Measurements from ENCODE around the gene C2orf81. TPM values are rescaled to one million over a fixed set of nuclear protein-coding genes. Genes with fewer than 3 reads are reported as not detected.

The C2orf81 gene
- total RNA-seq, 2 donors from 2014 or later = 1.7 to 1.9 TPM

DNA sequence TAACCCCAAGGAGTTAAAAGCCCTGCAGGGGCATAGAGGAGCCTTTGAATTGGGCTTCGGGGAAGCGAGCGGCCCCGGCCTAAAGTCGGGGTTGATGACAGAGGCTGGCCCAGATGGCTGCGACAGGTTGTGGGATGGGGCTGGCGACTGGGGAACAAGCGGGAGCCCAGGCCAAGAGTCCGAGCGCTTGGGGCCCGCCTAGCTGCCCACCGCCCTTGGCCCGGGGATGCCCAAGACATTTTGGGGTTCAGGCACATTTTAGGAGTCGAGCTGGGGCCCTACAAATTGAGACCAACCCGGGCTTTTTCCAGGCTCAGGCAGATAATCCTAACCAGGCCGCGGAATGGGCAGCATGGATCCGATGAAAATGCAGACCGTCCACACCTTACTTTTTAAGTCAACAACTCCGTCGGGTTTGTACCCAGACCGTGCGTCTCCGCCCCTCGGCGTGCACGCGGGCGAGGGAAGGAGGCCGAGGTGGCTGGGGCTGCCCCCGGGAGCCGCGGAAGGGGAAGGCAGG lies 19.8 kb upstream of the C2orf81 start:
- peak overlapping the region; percentile 72 for H3K4me3 ChIP-seq
- no peak for ATAC-seq (ENCODE audit: insufficient number of reproducible peaks, low FRiP score, low read depth)
- TF ChIP-seq, protein P1, sequence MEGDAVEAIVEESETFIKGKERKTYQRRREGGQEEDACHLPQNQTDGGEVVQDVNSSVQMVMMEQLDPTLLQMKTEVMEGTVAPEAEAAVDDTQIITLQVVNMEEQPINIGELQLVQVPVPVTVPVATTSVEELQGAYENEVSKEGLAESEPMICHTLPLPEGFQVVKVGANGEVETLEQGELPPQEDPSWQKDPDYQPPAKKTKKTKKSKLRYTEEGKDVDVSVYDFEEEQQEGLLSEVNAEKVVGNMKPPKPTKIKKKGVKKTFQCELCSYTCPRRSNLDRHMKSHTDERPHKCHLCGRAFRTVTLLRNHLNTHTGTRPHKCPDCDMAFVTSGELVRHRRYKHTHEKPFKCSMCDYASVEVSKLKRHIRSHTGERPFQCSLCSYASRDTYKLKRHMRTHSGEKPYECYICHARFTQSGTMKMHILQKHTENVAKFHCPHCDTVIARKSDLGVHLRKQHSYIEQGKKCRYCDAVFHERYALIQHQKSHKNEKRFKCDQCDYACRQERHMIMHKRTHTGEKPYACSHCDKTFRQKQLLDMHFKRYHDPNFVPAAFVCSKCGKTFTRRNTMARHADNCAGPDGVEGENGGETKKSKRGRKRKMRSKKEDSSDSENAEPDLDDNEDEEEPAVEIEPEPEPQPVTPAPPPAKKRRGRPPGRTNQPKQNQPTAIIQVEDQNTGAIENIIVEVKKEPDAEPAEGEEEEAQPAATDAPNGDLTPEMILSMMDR (IDR thresholded peaks at IDR 0.05) = no peak

DNA sequence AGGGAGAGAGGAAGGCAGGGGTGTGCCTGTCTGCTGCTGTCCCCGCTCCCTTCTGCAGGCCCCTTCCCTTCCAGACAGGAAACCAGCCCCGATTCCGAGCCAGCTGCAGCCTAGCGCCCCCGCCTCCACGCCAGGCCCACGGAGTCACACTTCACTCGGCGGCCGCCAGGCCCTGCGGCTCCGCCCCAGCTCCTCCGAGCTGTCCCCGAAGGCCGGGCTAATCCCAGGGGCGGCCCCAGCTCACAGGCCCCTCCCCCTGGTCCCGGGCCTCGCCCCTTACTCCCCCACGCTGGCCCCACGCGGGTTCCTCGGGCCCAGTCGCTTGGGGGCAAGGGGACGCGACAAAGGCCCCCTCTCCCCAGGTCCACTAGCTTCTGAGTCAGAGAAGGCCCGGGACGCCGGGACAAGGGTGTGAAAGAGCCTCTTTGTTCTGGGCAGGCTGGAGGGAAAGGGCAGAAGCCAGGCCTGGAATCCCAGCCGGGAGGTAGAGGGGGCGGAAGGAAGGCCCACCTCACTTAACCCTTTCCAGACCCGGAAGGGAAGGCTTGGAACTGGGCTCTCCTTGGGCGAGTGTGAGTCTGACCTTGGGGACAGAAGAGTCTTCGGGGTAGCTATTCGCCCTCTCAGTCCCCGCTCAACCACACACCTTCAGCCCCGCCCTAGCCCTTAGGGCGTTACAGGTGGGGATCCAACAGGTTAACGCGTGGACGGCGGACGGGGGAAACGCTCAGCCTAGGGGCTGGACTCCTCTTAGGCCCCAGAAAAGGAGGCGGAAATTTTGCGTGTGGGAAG lies 19.2 kb upstream of the C2orf81 start:
- TF ChIP-seq, protein P1 (IDR thresholded peaks at IDR 0.05) = peak; percentile 44
- Histone ChIP-seq H3K9me3 (no peaks in the 10 kb centered on the region), H3K27me3 (replicated peaks; ENCODE audit: insufficient read depth) (no peaks in the 10 kb centered on the region), H3K27ac (peak overlapping the region; percentile 54 to 79), H3K36me3 (no peaks in the 10 kb centered on the region), H3K4me3 (peak overlapping the region; percentile 72), H3K4me1 (ENCODE audit: control insufficient read depth in 1 of 2, low read depth in 2 of 2) (peaks cover 3 to 49% of the 10 kb centered on the region in 2 donors)
- ATAC-seq (ENCODE audit: insufficient number of reproducible peaks, low FRiP score, low read depth) (peak; percentile 70), DNase-seq (ENCODE audit: low spot score) (peak; percentile 40)

More for the DNA sequence above, 19.8 kb upstream of the C2orf81 start:
- no peak for DNase-seq (ENCODE audit: low spot score)
- Histone ChIP-seq H3K4me1 (ENCODE audit: control insufficient read depth in 1 of 2, low read depth in 2 of 2) (peaks cover 3 to 49% of the 10 kb centered on the region in 2 donors), H3K27me3 (replicated peaks; ENCODE audit: insufficient read depth) (no peaks in the 10 kb centered on the region), H3K27ac (peak overlapping the region; percentile 54 to 79), H3K9me3 (no peaks in the 10 kb centered on the region), H3K36me3 (no peaks in the 10 kb centered on the region)

DNA sequence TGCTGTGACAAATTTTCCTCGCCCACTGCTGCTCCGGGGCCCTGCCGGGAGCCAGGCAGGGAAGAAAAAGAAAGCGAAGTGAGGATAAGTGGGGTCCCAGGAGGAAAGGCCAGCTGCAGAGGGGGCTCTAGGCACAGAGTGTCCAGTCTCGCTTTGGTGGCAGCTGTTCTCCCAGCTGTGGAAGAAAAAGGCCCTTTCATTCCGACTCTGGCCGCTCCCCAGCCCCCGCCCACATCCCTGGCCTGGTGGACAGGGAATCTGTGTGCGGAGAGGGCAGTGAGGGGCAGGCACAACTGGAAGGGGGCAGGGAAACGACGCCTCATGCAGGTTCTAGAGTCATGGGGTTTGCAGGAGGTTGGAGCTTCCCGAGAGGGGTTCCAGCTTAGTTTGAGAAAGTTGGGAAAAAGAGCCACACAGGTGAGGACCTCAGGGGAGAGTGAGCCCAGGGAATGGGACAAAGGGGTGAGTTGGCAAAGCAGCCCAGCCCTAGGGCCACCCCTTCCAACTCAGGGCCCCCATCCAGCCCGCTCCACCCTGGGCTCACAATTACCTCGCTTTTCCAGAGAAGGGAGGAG lies 18.5 kb upstream of the C2orf81 start:
- Histone ChIP-seq H3K27ac (peak overlapping the region; percentile 40 to 54), H3K4me3 (peak overlapping the region; percentile 72), H3K4me1 (ENCODE audit: control insufficient read depth in 1 of 2, low read depth in 2 of 2) (peaks cover 3 to 49% of the 10 kb centered on the region in 2 donors), H3K27me3 (replicated peaks; ENCODE audit: insufficient read depth) (no peaks in the 10 kb centered on the region), H3K36me3 (no peaks in the 10 kb centered on the region), H3K9me3 (no peaks in the 10 kb centered on the region)
- DNase-seq (ENCODE audit: low spot score) = no peak
- ATAC-seq (ENCODE audit: insufficient number of reproducible peaks, low FRiP score, low read depth) = peak; percentile 31
- TF ChIP-seq, protein P1 (IDR thresholded peaks at IDR 0.05) = no peak

DNA sequence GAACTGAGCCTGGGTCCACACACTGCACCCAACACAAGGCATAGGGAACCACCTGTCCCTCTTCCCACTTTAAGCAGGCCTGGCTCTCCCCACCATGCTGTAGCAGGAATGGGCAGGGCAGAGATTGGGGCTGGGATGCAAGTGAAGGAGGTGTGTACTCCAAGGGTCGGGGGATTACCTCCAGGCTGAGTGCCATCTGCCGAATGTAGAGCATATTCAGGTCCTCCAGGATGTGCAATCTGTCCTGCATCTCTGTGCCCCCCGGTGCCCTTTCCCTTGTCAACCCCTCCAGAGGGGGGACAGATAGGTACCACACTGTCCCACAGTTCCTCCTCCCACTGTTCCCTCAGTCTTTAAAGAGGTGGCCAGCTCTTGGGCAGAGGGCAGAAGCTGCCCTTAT lies 18.0 kb upstream of the C2orf81 start:
- peak overlapping the region; percentile 40 to 54 for H3K27ac ChIP-seq
- ATAC-seq (ENCODE audit: insufficient number of reproducible peaks, low FRiP score, low read depth) = no peak
- H3K27me3 ChIP-seq (replicated peaks; ENCODE audit: insufficient read depth) = no peaks in the 10 kb centered on the region
- DNase-seq (ENCODE audit: low spot score) = no peak
- peak overlapping the region; percentile 72 for H3K4me3 ChIP-seq
- no peaks in the 10 kb centered on the region for H3K36me3 ChIP-seq
- TF ChIP-seq, protein P1 (IDR thresholded peaks at IDR 0.05) = no peak
- H3K9me3 ChIP-seq = no peaks in the 10 kb centered on the region
- peaks cover 3 to 49% of the 10 kb centered on the region in 2 donors for H3K4me1 ChIP-seq (ENCODE audit: control insufficient read depth in 1 of 2, low read depth in 2 of 2)

DNA sequence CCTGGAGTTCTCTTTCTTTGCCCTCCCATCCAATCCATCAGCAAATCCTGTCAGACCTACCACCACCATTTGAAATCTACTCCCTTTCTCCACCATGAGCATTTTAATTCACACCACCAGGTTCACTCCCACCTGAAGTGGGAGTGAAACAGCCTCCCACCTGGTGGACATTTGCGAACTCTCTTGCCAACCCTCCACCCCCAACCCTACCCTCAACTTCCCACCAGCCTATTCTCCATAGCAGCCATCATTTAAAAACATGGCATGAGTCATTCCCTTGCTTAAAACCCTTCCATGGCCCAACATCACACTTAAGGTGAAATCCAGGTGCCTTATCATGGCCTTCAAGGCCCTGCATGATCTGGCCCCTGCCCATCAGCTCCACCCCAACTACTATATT lies 16.8 kb upstream of the C2orf81 start:
- Histone ChIP-seq H3K36me3 (no peaks in the 10 kb centered on the region), H3K27me3 (replicated peaks; ENCODE audit: insufficient read depth) (no peaks in the 10 kb centered on the region), H3K4me3 (no peak overlapping the region), H3K9me3 (no peaks in the 10 kb centered on the region), H3K27ac (no peak overlapping the region), H3K4me1 (ENCODE audit: control insufficient read depth in 1 of 2, low read depth in 2 of 2) (peaks cover 3 to 43% of the 10 kb centered on the region in 2 donors)
- TF ChIP-seq, protein P1 (IDR thresholded peaks at IDR 0.05) = no peak
- DNase-seq (ENCODE audit: low spot score) = no peak
- ATAC-seq (ENCODE audit: insufficient number of reproducible peaks, low FRiP score, low read depth) = no peak

All from thoracic aorta (tissue), 2 donors.